Measurements from ENCODE around the gene CHRNA3.
A peak's percentile ranks its signal among the peaks of the same experiment; 100 is the strongest.

Gene CHRNA3

DNA sequence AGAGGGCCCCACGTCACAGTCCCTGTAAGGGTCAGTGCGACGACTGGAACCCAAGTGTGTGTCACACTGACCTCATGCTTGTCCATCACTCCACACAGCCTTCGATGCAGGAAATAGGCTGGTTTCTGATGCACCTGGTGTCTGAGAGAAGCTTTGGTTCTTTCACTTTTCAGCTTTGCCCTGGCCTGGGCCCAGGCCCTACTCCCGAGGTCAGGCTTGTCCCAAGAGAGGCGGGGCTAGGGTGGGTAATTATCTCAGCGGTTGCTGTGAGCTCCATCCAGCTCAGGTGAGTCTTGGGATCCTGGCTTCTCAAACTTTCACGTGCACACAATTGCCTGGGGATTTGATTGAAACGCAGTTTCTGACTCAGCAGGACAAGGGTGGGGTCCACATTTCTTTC is 39.8 kb upstream of the CHRNA3 start (continued):
- TF ChIP-seq, protein P1, sequence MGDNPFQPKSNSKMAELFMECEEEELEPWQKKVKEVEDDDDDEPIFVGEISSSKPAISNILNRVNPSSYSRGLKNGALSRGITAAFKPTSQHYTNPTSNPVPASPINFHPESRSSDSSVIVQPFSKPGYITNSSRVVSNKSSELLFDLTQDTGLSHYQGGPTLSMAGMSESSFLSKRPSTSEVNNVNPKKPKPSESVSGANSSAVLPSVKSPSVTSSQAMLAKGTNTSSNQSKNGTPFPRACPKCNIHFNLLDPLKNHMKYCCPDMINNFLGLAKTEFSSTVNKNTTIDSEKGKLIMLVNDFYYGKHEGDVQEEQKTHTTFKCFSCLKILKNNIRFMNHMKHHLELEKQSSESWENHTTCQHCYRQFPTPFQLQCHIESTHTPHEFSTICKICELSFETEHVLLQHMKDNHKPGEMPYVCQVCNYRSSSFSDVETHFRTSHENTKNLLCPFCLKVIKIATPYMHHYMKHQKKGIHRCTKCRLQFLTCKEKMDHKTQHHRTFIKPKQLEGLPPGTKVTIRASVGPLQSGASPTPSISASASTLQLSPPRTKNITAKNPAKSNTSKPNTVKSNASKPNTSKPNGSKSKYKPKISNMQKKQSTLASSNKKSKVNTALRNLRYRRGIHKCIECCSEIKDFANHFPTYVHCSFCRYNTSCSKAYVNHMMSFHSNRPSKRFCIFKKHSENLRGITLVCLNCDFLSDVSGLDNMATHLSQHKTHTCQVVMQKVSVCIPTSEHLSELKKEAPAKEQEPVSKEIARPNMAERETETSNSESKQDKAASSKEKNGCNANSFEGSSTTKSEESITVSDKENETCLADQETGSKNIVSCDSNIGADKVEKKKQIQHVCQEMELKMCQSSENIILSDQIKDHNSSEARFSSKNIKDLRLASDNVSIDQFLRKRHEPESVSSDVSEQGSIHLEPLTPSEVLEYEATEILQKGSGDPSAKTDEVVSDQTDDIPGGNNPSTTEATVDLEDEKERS (tag by site-specific recombination; IDR thresholded peaks at IDR 0.05): no peak
- TF ChIP-seq, protein P2, sequence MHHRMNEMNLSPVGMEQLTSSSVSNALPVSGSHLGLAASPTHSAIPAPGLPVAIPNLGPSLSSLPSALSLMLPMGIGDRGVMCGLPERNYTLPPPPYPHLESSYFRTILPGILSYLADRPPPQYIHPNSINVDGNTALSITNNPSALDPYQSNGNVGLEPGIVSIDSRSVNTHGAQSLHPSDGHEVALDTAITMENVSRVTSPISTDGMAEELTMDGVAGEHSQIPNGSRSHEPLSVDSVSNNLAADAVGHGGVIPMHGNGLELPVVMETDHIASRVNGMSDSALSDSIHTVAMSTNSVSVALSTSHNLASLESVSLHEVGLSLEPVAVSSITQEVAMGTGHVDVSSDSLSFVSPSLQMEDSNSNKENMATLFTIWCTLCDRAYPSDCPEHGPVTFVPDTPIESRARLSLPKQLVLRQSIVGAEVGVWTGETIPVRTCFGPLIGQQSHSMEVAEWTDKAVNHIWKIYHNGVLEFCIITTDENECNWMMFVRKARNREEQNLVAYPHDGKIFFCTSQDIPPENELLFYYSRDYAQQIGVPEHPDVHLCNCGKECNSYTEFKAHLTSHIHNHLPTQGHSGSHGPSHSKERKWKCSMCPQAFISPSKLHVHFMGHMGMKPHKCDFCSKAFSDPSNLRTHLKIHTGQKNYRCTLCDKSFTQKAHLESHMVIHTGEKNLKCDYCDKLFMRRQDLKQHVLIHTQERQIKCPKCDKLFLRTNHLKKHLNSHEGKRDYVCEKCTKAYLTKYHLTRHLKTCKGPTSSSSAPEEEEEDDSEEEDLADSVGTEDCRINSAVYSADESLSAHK (tag by site-specific recombination; IDR thresholded peaks at IDR 0.05): no peak
- TF ChIP-seq ZNF239 (tag by site-specific recombination; IDR thresholded peaks at IDR 0.05) (no peak), ZNF169 (tag by site-specific recombination; IDR thresholded peaks at IDR 0.05) (no peak), ZNF140 (tag by site-specific recombination; IDR thresholded peaks at IDR 0.05) (no peak), ZNF621 (tag by site-specific recombination; IDR thresholded peaks at IDR 0.05) (no peak), ZNF549 (tag by site-specific recombination; IDR thresholded peaks at IDR 0.05) (no peak), BCL6B (tag by site-specific recombination; IDR thresholded peaks at IDR 0.05) (no peak), FEZF1 (tag by site-specific recombination; IDR thresholded peaks at IDR 0.05) (no peak)
- TF ChIP-seq, protein P3, sequence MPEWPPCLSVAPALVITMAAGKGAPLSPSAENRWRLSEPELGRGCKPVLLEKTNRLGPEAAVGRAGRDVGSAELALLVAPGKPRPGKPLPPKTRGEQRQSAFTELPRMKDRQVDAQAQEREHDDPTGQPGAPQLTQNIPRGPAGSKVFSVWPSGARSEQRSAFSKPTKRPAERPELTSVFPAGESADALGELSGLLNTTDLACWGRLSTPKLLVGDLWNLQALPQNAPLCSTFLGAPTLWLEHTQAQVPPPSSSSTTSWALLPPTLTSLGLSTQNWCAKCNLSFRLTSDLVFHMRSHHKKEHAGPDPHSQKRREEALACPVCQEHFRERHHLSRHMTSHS (tag by site-specific recombination; IDR thresholded peaks at IDR 0.05): no peak

- Histone ChIP-seq H3K9me3 (ENCODE audit: control insufficient read depth, insufficient read depth, low read depth, low read length) (no peaks in the 10 kb centered on the region), H3K27ac (ENCODE audit: extremely low read depth, low read depth, low read length) (no peak overlapping the region), H3K4me3 (ENCODE audit: low read depth, low read length) (no peak overlapping the region), H3K36me3 (ENCODE audit: control insufficient read depth in 2 of 2, insufficient read depth in 1 of 2, low read length in 2 of 2) (no peaks in the 10 kb centered on the region), H3K4me1 (ENCODE audit: control insufficient read depth, insufficient read depth, low read length) (no peaks in the 10 kb centered on the region)
- ChIA-PET CTCF (interaction anchor here (1.5 to 1.6 kb wide), 2 partner anchors 20 to 38 kb away, joined by 3 to 8 read pairs; partner anchors contain the start of gene CHRNA3), POLR2A (no interaction called here)
- TF ChIP-seq KLF16 (tag by site-specific recombination; IDR thresholded peaks at IDR 0.05): no peak
- TF ChIP-seq ZNF664 (tag by site-specific recombination; IDR thresholded peaks at IDR 0.05): peak; percentile 90
- no peak for TF ChIP-seq ZEB2 (tag by site-specific recombination; IDR thresholded peaks at IDR 0.05)
- no peak for TF ChIP-seq ZNF792 (tag by site-specific recombination; IDR thresholded peaks at IDR 0.05)
- TF ChIP-seq ZNF624 (tag by site-specific recombination; IDR thresholded peaks at IDR 0.05): no peak
- TF ChIP-seq, protein P4, sequence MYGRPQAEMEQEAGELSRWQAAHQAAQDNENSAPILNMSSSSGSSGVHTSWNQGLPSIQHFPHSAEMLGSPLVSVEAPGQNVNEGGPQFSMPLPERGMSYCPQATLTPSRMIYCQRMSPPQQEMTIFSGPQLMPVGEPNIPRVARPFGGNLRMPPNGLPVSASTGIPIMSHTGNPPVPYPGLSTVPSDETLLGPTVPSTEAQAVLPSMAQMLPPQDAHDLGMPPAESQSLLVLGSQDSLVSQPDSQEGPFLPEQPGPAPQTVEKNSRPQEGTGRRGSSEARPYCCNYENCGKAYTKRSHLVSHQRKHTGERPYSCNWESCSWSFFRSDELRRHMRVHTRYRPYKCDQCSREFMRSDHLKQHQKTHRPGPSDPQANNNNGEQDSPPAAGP (tag by site-specific recombination; IDR thresholded peaks at IDR 0.05): no peak
These were observed 38.0 kb upstream of the CHRNA3 start for GRCh38 chr15:78658823-78659222.
